Testis (tissue), 2 donors: ENCODE measurements around the gene SCAF8.

Source experiments
- POLR2A ChIP-seq: fragments of 450-650 bp; IDR thresholded peaks from one replicate; pipeline ENCODE4 v1.6.1; 2017; ENCODE audit warnings: antibody characterized with exemption, mild to moderate bottlenecking, moderate library complexity
- TF ChIP-seq, protein P1 (sequence below), 3 experiments: fragments of 450-650 bp in 2 of 3; fragments of 200-600 bp in 1 of 3; sonication (generic) in 1 of 3; IDR thresholded peaks; one replicate each; pipeline ENCODE4 v1.5.1; 2016 to 2019; ENCODE audit warnings: antibody characterized with exemption in 3 of 3, mild to moderate bottlenecking in 2 of 3, moderate library complexity in 1 of 3

DNA sequence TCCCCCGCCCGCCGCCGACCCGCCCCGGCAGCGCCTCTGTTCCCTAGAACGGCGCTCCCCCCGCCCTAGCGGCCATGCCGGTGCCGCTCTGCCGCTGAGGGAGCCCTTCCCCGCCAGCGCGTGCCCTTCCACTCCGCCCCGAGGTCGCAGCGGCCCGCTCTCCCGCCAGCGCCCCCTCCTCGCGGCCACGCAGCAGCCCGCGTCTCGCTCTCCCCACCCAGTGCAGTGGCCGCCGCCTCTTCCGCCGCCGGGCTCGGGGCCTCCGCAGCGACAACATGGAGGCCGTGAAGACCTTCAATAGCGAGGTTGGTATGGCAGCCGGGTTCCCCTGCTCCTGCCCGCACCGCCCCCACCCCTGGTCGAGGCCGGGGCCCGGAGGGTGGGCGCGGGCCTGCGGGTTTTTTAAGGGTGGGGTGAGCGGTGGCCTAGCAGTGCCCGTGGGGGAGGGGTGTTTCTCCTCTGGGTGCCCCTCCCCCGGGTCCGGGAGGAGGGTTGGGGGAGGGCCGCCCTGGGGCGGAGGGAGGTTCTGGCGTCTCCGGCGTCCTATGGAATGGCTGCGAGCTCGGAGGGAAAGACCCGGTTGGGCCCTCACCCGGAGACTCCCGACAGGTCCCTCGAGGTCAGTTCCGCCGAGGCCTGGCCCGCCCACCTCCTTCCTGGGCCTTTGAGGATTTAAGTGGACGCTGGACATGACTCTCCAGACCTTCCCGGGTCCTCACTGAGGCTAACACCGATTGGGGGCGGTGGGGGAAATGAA is 588 bp downstream of the SCAF8 start:
- TF ChIP-seq, protein P1, sequence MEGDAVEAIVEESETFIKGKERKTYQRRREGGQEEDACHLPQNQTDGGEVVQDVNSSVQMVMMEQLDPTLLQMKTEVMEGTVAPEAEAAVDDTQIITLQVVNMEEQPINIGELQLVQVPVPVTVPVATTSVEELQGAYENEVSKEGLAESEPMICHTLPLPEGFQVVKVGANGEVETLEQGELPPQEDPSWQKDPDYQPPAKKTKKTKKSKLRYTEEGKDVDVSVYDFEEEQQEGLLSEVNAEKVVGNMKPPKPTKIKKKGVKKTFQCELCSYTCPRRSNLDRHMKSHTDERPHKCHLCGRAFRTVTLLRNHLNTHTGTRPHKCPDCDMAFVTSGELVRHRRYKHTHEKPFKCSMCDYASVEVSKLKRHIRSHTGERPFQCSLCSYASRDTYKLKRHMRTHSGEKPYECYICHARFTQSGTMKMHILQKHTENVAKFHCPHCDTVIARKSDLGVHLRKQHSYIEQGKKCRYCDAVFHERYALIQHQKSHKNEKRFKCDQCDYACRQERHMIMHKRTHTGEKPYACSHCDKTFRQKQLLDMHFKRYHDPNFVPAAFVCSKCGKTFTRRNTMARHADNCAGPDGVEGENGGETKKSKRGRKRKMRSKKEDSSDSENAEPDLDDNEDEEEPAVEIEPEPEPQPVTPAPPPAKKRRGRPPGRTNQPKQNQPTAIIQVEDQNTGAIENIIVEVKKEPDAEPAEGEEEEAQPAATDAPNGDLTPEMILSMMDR (IDR thresholded peaks at IDR 0.05): no peak
- peak; percentile 0 for TF ChIP-seq POLR2A
